Stimulated activated CD8-positive, alpha-beta memory T cell treated with anti-CD3 and anti-CD28 coated beads, Interleukin-12 subunit alpha, Interleukin-12 subunit beta, amount 100 ng/mL, for 24 hours (primary cell): ENCODE results near the gene UGT1A6.

Experiments used
- DNase-seq: peaks from one replicate; pipeline ENCODE4 v3.0.0-alpha.2; 2020; ENCODE audit errors: extremely low read depth

Gene UGT1A6

GRCh38 chr2:233768076-233768475 is 75.4 kb downstream of the UGT1A6 start:
- DNase-seq = no peak

- no peak for DNase-seq
Observed at GRCh38 chr2:233769260-233769659, 76.6 kb downstream of the UGT1A6 start.

GRCh38 chr2:233772153-233772552 is 79.5 kb downstream of the UGT1A6 start:
- no peak for DNase-seq

- no peak for DNase-seq
Observed at GRCh38 chr2:233772583-233772982, 79.9 kb downstream of the UGT1A6 start.

GRCh38 chr2:233773854-233774253 is 81.2 kb downstream of the UGT1A6 start:
- DNase-seq = no peak

- DNase-seq = no peak
Observed at GRCh38 chr2:233775414-233775813, 82.7 kb downstream of the UGT1A6 start.

GRCh38 chr2:233778030-233778429 is 85.3 kb downstream of the UGT1A6 start, which contains the start of gene MROH2A:
TSS of gene MROH2A (plus strand) at chr2:233778330. CDS start at chr2:233779359, 1,029 bp downstream.
- DNase-seq = no peak

GRCh38 chr2:233779722-233780121 is 87.0 kb downstream of the UGT1A6 start:
- DNase-seq = no peak

GRCh38 chr2:233780771-233781170 is 88.1 kb downstream of the UGT1A6 start:
- no peak for DNase-seq

GRCh38 chr2:233789554-233789953 is 96.9 kb downstream of the UGT1A6 start:
- DNase-seq = no peak

- no peak for DNase-seq
Observed at GRCh38 chr2:233791151-233791882, 98.6 kb downstream of the UGT1A6 start.

- DNase-seq = no peak
Observed at GRCh38 chr2:233791883-233792329, 99.2 kb downstream of the UGT1A6 start.

GRCh38 chr2:233792720-233793119 is 100.0 kb downstream of the UGT1A6 start:
- no peak for DNase-seq

- DNase-seq = no peak
Observed at GRCh38 chr2:233793465-233794127, 100.9 kb downstream of the UGT1A6 start.

- no peak for DNase-seq
Observed at GRCh38 chr2:233794128-233794658, 101.5 kb downstream of the UGT1A6 start.

- DNase-seq = no peak
Observed at GRCh38 chr2:233795735-233796171, 103.1 kb downstream of the UGT1A6 start.

GRCh38 chr2:233796254-233796653 is 103.6 kb downstream of the UGT1A6 start:
- DNase-seq = no peak

GRCh38 chr2:233798335-233799086 is 105.8 kb downstream of the UGT1A6 start:
- no peak for DNase-seq

- DNase-seq = no peak
Observed at GRCh38 chr2:233799087-233799665, 106.5 kb downstream of the UGT1A6 start.

GRCh38 chr2:233799716-233800115 is 107.0 kb downstream of the UGT1A6 start:
- no peak for DNase-seq

GRCh38 chr2:233800208-233800607 is 107.5 kb downstream of the UGT1A6 start:
- DNase-seq = no peak
